Mammary epithelial cell (primary cell): Measurements from ENCODE around the gene RANBP1.

Experiments used
- CTCF ChIP-seq, 2 donors: IDR thresholded peaks in 1 of 2; conservative IDR thresholded peaks in 1 of 2; 2 replicates each; pipeline ENCODE4 v1.5.1; 2011 to 2012; ENCODE audit warnings: inconsistent platforms in 2 of 2, low read length in 2 of 2, mild to moderate bottlenecking in 2 of 2, control low read depth in 1 of 2, low read depth in 1 of 2; ENCODE audit not compliant: insufficient read depth in 1 of 2; ENCODE audit errors: extremely low read depth in 1 of 2
- EZH2 ChIP-seq: IDR thresholded peaks from 2 replicates; pipeline ENCODE4 v1.6.1; 2012; ENCODE audit warnings: low read length, inconsistent platforms, borderline replicate concordance

- TF ChIP-seq CTCF (conservative IDR thresholded peaks at IDR 0.05 in 1 of 2, IDR thresholded peaks at IDR 0.05 in 1 of 2; ENCODE audit: extremely low read depth in 1 of 2, insufficient read depth in 1 of 2, low read depth in 1 of 2, low read length in 2 of 2), result no peak
- TF ChIP-seq EZH2, result no peak
These were observed 11.5 kb downstream of the RANBP1 start for GRCh38 chr22:20127318-20127868.
